ENCODE results near the gene CFAP43.

DNA sequence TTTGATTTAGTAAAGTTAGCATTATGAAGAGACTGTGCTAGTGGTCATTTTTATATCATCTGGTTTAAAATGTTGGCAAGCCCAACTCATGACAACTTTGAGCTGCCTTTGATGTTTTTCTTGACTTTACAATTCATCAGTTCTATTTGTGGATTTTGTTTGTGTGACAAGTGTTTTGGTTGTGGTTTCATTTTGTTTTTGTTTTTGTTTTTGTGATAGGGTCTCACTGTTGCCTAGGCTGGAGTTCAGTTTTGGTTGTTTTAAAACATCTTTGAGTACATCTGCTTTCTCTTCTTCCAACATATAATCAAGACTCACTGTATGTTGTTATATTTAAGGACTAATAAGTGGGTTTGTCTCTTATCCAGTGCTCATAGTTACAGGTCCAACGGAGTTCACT, 127.7 kb downstream of the CFAP43 start:
- TF ChIP-seq, protein P1, sequence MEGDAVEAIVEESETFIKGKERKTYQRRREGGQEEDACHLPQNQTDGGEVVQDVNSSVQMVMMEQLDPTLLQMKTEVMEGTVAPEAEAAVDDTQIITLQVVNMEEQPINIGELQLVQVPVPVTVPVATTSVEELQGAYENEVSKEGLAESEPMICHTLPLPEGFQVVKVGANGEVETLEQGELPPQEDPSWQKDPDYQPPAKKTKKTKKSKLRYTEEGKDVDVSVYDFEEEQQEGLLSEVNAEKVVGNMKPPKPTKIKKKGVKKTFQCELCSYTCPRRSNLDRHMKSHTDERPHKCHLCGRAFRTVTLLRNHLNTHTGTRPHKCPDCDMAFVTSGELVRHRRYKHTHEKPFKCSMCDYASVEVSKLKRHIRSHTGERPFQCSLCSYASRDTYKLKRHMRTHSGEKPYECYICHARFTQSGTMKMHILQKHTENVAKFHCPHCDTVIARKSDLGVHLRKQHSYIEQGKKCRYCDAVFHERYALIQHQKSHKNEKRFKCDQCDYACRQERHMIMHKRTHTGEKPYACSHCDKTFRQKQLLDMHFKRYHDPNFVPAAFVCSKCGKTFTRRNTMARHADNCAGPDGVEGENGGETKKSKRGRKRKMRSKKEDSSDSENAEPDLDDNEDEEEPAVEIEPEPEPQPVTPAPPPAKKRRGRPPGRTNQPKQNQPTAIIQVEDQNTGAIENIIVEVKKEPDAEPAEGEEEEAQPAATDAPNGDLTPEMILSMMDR (conservative IDR thresholded peaks at IDR 0.05), result no peak
- TF ChIP-seq EZH2 (IDR thresholded peaks at IDR 0.05; ENCODE audit: low read depth), result no peak
